HG03196 (cell line): ENCODE data around the gene LINS1.
"Not testable (repeated sequence)": the region's sequence is repeated elsewhere in the genome, so short reads cannot be mapped to it uniquely, and the experiment has no call there.

Experiments
- ATAC-seq: cut with Tn5 transposase; IDR thresholded peaks from one replicate; pipeline ENCODE4 v1.9.1; 2021; ENCODE audit not compliant: unreplicated experiment

The LINS1 gene

DNA sequence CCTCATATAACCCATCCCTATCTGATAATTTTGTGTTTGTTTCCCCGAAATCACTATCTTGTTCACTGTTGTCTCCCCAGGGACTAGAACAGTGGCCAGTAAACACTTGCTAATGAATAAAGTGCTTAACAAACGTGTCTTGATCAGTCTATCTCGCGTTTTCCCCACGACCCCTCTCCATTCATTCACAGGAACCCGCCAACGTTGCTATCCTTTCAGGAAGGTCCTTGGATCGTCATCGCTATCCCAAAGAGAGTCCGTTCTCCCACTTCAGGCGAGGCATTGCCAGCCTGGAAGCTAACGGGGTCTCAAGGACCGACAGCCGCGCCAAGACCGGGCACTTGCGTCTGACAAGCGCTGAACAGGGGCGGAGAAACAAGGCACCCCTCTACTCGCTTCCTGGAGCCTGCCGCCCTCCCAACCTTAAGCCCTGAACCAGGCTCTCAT is 344 bp downstream of the LINS1 start:
- ATAC-seq = no peak

DNA sequence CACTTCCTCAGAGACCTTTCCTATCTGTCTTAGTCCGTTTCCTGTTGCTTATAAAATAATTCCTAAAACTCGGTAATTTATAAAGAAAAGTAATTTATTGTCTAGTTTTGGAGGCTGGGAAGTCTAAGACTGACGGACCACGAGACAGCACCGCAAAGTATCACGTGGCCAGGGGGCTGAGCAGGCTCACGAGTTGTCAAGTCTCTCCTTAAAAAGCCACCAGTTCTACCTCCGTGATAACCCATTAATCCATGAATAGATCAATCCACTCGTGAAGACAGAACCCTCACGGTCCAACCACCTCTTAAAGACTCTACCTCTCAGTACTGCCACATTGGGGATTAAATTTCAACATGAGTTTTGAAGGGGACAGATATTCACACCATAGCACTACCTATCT is 821 bp downstream of the LINS1 start:
- ATAC-seq = no peak

DNA sequence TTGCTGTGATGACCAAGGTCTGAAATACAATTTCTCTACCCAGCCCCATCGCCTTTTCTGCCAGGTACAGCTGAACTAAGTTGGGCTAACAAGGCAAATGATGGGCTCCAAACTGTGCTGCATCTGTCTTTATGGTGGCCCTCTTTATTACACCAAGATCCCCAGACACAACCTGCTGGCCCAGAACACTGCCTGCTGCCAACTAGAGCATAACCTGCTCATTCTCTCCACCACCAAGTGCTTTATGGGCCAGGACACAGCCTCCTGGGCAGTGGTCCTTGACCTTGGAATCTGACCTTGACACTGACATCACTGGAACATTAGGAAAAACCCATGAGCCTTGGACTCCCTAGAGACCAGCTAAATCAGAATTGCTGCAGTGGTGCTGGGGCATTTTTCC is 3.3 kb downstream of the LINS1 start:
- ATAC-seq = no peak

GRCh38 chr15:100597862-100598261 is 4.1 kb downstream of the LINS1 start:
- no peak for ATAC-seq

DNA sequence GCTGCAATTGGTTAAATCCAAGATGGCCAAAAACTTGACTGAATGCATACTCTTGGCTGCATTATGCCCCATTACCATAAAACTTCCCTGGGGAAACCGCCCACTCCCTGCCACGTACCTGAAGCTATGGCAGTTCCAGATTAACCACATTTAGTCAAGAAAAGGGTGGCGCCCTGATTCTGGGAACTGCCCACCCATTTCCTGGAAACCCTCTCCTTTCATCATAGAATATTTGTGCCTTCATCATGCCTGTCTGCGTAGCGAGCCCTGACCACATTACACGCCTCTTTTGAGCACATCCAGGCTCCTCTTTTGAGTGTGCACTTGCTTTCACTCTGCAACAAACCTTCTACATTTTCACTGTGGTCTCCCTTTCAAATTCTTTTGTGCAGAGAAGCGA is 5.2 kb downstream of the LINS1 start:
- peak; percentile 78 for ATAC-seq

GRCh38 chr15:100595964-100596363 is 6.0 kb downstream of the LINS1 start:
- ATAC-seq = no peak

DNA sequence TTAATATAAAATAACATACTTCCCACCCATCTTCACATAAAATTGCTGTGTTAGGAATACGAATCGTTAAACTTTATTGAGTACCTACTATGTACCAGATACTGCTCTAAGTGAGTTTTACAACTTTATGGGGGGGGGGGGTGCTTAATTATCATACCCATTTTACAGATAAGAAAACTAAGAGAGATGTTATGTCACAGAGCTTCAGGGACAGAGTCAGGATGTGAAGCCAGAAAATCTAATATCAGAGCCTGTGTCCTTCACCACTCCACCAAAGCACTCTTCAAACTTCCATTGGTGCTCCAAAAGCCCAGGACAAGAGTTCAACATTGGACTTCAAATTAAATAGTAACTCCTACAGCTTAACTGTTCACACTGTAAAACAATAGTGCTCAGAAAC is 8.6 kb downstream of the LINS1 start:
- no peak for ATAC-seq

- no peak for ATAC-seq
Observed at GRCh38 chr15:100592898-100593297, 9.1 kb downstream of the LINS1 start.

- no peak for ATAC-seq
Observed at GRCh38 chr15:100591835-100592234, 10.1 kb downstream of the LINS1 start.

DNA sequence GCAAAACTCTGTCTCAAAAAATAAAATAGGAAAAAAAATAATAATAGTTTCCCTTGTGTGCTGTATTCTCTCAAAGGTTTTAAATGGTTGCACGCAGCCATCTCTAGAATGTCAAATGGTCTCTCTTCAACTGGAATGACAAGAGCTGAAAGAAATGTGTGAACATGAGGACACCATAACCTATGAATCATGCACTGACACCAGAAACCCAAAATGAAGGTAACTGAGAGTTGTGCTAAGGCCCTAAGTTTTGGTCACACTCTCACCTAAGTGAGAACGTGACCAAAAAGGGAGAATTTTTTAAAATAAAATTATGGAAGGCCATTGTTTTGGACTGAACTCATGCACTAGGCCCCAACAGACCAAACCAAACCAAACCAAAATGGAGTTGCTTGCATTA is 10.8 kb downstream of the LINS1 start:
- ATAC-seq = not testable (repeated sequence)

DNA sequence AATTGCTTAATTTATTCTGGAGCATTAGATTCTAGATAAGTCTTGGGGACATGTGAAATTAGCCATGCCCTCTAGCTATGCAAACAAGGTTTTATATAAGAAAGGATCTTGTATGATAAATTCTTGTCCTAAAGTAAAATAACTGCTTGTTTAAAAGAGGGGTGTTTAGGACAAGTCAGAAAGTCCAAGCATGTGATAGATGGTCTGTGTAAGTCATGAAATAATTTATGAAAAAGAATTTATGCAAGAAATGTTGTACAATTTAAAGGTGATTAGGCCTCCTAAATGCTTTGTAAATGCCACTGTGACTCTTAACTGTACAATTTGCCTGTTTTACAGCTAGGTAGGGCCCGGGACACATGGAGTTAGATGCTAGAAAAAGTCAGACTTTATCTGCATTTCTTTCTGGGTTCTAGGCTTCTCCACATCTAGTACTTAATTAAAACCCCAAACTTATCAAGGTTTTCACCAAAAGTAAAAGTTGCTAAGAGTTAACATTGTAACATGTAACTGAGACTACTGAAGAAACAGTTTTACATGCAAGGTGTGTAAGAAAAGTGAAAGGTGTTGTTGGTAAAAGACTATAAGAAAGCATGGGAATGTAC is 13.2 kb downstream of the LINS1 start:
- ATAC-seq = no peak

- no peak for ATAC-seq
Observed at GRCh38 chr15:100580414-100580813, 21.6 kb downstream of the LINS1 start.

GRCh38 chr15:100573526-100573925 is 28.5 kb downstream of the LINS1 start:
- ATAC-seq = no peak

DNA sequence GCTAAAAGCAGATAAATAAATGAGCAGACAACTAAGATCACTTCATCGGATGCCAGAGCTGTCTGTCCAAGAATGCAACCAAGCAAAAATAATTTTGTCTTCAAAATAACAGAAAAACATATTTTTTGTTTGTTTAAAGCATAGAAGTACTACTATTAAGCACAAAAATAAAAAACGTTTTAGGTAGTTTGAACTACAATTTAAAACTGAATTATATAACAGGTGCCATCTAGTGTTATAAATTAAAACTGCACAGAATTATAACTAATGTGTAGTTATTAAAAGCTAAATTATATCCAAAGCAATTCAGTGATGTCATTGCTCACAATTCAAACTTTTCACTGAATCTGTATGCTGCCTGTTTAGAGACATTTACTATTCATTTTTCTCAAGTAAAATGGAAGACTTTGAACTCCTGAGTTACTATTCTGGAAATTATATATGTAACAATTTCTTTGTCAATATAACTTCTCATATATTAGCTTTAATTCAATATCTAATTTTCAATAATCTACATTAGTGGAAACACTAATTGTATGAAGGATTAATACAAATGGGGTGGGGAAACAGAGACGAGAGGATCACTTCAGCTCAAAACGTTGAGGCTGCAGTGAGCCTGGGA is 29.5 kb downstream of the LINS1 start:
- no peak for ATAC-seq

GRCh38 chr15:100571592-100572167 is 30.3 kb downstream of the LINS1 start:
- no peak for ATAC-seq

DNA sequence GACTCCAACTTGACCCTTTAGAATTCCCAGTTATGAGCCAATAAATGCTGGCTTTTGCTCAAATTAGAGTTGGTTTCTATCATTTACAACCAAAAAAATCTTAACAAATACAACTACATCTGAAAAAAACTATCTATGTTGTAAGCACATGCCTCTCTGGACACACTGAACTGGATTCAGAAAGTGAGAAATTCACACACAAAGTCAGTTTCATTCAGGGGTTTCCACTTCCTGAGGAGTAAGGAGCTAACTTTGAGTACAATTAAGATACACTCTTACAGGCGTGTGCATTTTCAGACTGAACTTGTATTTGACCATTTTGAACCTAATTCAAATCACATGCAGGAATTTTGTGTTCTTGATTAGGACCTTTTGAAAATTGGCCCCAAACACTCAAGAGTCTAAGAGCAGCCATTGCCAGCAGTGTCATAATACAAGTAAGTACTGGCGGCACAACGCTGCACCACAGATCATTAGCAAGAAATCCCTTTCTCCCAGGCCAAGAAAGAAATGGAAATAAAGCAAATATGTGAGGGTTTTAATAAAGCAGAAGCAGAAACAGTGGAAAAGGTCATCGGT is 31.2 kb downstream of the LINS1 start:
- ATAC-seq = peak; percentile 82

GRCh38 chr15:100570275-100570674 is 31.7 kb downstream of the LINS1 start:
- peak; percentile 23 for ATAC-seq

GRCh38 chr15:100569391-100569790 is 32.6 kb downstream of the LINS1 start:
- ATAC-seq = no peak

DNA sequence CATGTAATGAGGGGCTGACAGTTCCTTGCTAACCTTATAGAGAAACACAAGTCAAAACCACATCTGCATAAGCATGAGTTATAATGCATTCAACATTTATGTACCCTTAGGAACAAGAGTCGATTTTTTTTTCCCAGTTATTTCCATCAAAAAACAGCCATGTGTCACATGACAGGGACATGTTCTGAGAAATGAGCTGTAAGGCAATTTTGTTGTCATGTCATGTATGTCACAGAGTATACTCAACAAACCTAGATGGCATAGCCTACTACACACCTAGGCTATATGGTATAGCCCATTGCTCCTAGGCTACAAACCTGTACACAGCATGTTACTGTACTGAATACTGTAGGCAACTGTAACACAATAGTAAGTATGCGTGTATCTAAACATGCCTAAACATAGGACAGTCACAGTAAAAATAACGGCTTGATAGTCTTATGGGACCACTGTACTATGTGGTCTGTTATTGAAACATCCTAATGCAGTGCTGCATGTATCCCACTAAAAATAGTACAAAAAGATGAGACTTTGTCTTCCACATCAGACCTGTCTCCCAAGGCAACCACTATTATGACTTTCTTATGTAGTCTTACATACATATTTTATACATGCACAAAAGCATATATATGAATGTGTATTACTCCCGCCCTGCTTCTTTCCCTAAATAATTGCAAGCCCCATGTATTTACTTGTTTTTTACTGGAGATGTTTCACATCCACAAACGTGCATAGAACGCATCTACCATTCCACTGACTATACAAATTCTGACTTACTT is 34.9 kb downstream of the LINS1 start:
- no peak for ATAC-seq

DNA sequence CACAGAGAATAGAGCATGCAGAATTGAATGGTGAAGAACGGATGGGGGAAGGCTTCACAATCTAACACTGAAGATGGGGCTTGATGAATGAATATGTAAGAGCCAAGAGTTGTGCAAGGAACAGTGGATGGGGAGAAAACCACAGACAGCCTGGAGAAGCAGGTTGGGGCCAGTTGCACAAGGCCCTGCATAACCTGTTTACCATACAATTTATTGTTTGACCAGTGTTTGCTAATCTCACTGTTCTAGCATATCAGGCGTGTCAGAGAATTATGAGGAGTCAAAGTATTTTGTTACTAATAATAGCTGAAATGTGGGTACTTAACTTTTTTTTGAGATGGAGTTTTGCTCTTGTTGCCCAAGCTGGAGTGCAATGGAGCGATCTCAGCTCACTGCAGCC is 36.4 kb downstream of the LINS1 start:
- ATAC-seq = no peak

DNA sequence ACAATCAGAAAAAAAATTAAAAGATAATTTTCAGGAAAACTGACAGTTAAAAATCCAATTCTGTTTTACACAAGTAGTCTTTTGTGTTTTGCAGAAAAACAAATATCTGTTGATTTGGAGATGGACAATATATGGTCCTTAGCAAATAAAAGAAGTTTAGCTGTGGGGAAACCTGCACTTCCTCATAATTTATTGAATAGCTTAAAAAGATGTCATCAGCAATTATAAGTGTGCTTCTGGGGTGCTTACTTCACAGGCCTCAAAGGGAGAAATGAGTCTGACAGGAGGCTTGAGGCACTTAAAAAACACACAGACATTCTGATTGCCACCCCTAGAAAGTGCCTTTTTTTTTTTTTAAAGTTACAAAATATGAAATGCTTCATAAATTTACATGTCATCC is 41.7 kb downstream of the LINS1 start:
- no peak for ATAC-seq

DNA sequence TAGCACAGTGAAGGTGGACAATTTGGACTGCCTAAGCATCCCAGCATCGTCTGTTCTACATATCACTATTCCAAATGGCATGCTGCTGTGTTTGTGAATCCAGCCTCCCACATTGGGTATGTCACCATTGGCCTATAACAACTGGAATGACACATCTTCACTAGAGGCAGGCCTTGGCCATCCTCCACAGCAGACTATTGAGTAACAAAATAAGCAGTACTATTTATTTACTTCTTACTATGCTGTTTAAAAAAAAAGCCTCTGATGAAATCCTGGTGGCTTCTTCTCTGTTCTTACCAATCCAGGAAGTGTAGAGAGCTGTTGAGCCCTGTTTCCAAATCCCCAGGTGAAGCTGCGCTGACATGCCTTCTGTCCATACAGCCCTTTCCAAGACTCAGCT is 42.7 kb downstream of the LINS1 start:
- no peak for ATAC-seq
